ENCODE measurements around the gene CD300LG. TPM values are rescaled to one million over a fixed set of nuclear protein-coding genes. Genes with fewer than 3 reads are reported as not detected.
"Not testable (repeated sequence)": the region's sequence is repeated elsewhere in the genome, so short reads cannot be mapped to it uniquely, and the experiment has no call there.

Gene CD300LG
- total and polyA plus RNA-seq, 4 experiments from 2014 or later, result not detected

GRCh38 chr17:43832976-43833829, 13.8 kb upstream of the CD300LG start, which contains the start of gene MPP3:
MPP3 (minus strand) TSS chr17:43833146; CDS start chr17:43831906, 1,240 bp downstream.
- ChIA-PET CTCF (ENCODE audit: partially characterized antibody) (no interaction called here), POLR2A (ENCODE audit: partially characterized antibody) (no interaction called here)
- Mint-ChIP-seq H3K9me3 (no peaks in the 10 kb centered on the region), H3K36me3 (no peaks in the 10 kb centered on the region), H3K4me3 (peak within 1 kb of the TSS; percentile 79 to 89 (median 84)), H3K27ac (peak within 1 kb of the TSS in 5 of 7 donors; percentile 10 to 62 (median 53)), H3K27me3 (peaks cover 13 to 26% of the 10 kb centered on the region in 2 donors), H3K4me1 (peaks cover 5 to 27% (median 17%) of the 10 kb centered on the region in 4 donors)
- intact Hi-C loops (cut with micrococcal nuclease), result no loop called here
- H3K27ac ChIP-seq (ENCODE audit: low read depth, low read length), result no peak within 1 kb of the TSS
- H3K9me3 ChIP-seq (ENCODE audit: control insufficient read depth in 1 of 2, low read length in 2 of 2), result no peaks in the 10 kb centered on the region
- peak in 4 of 5 donors; percentile 47 to 57 (median 48) for DNase-seq
- H3K4me1 ChIP-seq (ENCODE audit: insufficient read depth, low read length), result peaks cover 13% of the 10 kb centered on the region
- no peaks in the 10 kb centered on the region for H3K36me3 ChIP-seq (ENCODE audit: insufficient read depth, low read length)
- peak within 1 kb of the TSS in 1 of 2 donors; percentile 54 for H3K4me3 ChIP-seq (ENCODE audit: low read length in 2 of 2)
- peaks cover 13% of the 10 kb centered on the region for H3K27me3 ChIP-seq (ENCODE audit: insufficient read depth, low read length)

GRCh38 chr17:43834106-43834505, 12.9 kb upstream of the CD300LG start:
- no peaks in the 10 kb centered on the region for H3K9me3 Mint-ChIP-seq
- no peak overlapping the region for H3K27ac Mint-ChIP-seq
- ChIA-PET POLR2A (ENCODE audit: partially characterized antibody) (no interaction called here), CTCF (ENCODE audit: partially characterized antibody) (no interaction called here)
- intact Hi-C loops (cut with micrococcal nuclease), result no loop called here
- Histone ChIP-seq H3K27me3 (ENCODE audit: insufficient read depth, low read length) (peaks cover 13% of the 10 kb centered on the region), H3K36me3 (ENCODE audit: insufficient read depth, low read length) (no peaks in the 10 kb centered on the region), H3K4me1 (ENCODE audit: insufficient read depth, low read length) (peaks cover 13% of the 10 kb centered on the region), H3K9me3 (ENCODE audit: control insufficient read depth in 1 of 2, low read length in 2 of 2) (no peaks in the 10 kb centered on the region), H3K4me3 (ENCODE audit: low read length in 2 of 2) (no peak overlapping the region), H3K27ac (ENCODE audit: low read depth, low read length) (no peak overlapping the region)
- H3K4me3 Mint-ChIP-seq, result peak overlapping the region; percentile 19 to 89 (median 72)
- peaks cover 14 to 26% of the 10 kb centered on the region in 2 donors for H3K27me3 Mint-ChIP-seq
- no peaks in the 10 kb centered on the region for H3K36me3 Mint-ChIP-seq
- DNase-seq, result no peak
- peaks cover 5 to 27% (median 17%) of the 10 kb centered on the region in 4 donors for H3K4me1 Mint-ChIP-seq

- no peaks in the 10 kb centered on the region for H3K27me3 ChIP-seq (ENCODE audit: insufficient read depth, low read length)
- H3K4me1 ChIP-seq (ENCODE audit: insufficient read depth, low read length), result no peaks in the 10 kb centered on the region
- CTCF ChIA-PET (ENCODE audit: partially characterized antibody), result interaction anchor here (0.9 to 1.2 kb wide), 2 partner anchors 9 to 16 kb away, joined by 3 read pairs; no protein-coding TSS in a partner anchor
- Mint-ChIP-seq H3K4me1 (no peaks in the 10 kb centered on the region), H3K4me3 (no peak overlapping the region), H3K27me3 (peaks cover 13% of the 10 kb centered on the region in 2 donors), H3K9me3 (no peaks in the 10 kb centered on the region), H3K36me3 (no peaks in the 10 kb centered on the region), H3K27ac (no peak overlapping the region)
- intact Hi-C loops (cut with micrococcal nuclease), result no loop called here
- H3K27ac ChIP-seq (ENCODE audit: low read depth, low read length), result no peak overlapping the region
- DNase-seq, result no peak
- no peaks in the 10 kb centered on the region for H3K9me3 ChIP-seq (ENCODE audit: control insufficient read depth in 1 of 2, low read length in 2 of 2)
- H3K4me3 ChIP-seq (ENCODE audit: low read length in 2 of 2), result no peak overlapping the region
- no peaks in the 10 kb centered on the region for H3K36me3 ChIP-seq (ENCODE audit: insufficient read depth, low read length)
- POLR2A ChIA-PET (ENCODE audit: partially characterized antibody), result no interaction called here
Observed at GRCh38 chr17:43839670-43840108, 7.3 kb upstream of the CD300LG start.

- intact Hi-C loops (cut with micrococcal nuclease), result no loop called here
- ChIA-PET CTCF (ENCODE audit: partially characterized antibody) (no interaction called here), POLR2A (ENCODE audit: partially characterized antibody) (no interaction called here)
- Histone ChIP-seq H3K27ac (ENCODE audit: low read depth, low read length) (no peak overlapping the region), H3K27me3 (ENCODE audit: insufficient read depth, low read length) (no peaks in the 10 kb centered on the region), H3K36me3 (ENCODE audit: insufficient read depth, low read length) (no peaks in the 10 kb centered on the region), H3K4me3 (ENCODE audit: low read length in 2 of 2) (no peak overlapping the region), H3K4me1 (ENCODE audit: insufficient read depth, low read length) (no peaks in the 10 kb centered on the region), H3K9me3 (ENCODE audit: control insufficient read depth in 1 of 2, low read length in 2 of 2) (no peaks in the 10 kb centered on the region)
- H3K4me3 Mint-ChIP-seq, result no peak overlapping the region
- no peaks in the 10 kb centered on the region for H3K36me3 Mint-ChIP-seq
- no peaks in the 10 kb centered on the region for H3K9me3 Mint-ChIP-seq
- H3K27ac Mint-ChIP-seq, result no peak overlapping the region
- peaks cover 13 to 14% of the 10 kb centered on the region in 2 donors for H3K27me3 Mint-ChIP-seq
- no peaks in the 10 kb centered on the region for H3K4me1 Mint-ChIP-seq
- DNase-seq, result no peak
Observed at GRCh38 chr17:43840814-43841213, 6.2 kb upstream of the CD300LG start.

GRCh38 chr17:43841282-43841681, 5.7 kb upstream of the CD300LG start:
- Histone ChIP-seq H3K9me3 (ENCODE audit: control insufficient read depth in 1 of 2, low read length in 2 of 2) (no peaks in the 10 kb centered on the region), H3K4me1 (ENCODE audit: insufficient read depth, low read length) (no peaks in the 10 kb centered on the region), H3K27ac (ENCODE audit: low read depth, low read length) (no peak overlapping the region), H3K27me3 (ENCODE audit: insufficient read depth, low read length) (no peaks in the 10 kb centered on the region), H3K4me3 (ENCODE audit: low read length in 2 of 2) (no peak overlapping the region), H3K36me3 (ENCODE audit: insufficient read depth, low read length) (no peaks in the 10 kb centered on the region)
- peaks cover 13 to 14% of the 10 kb centered on the region in 2 donors for H3K27me3 Mint-ChIP-seq
- H3K4me1 Mint-ChIP-seq, result peaks cover 0 to 3% (median 0%) of the 10 kb centered on the region in 4 donors
- no peak overlapping the region for H3K4me3 Mint-ChIP-seq
- no peak overlapping the region for H3K27ac Mint-ChIP-seq
- no peaks in the 10 kb centered on the region for H3K9me3 Mint-ChIP-seq
- no peaks in the 10 kb centered on the region for H3K36me3 Mint-ChIP-seq
- ChIA-PET POLR2A (ENCODE audit: partially characterized antibody) (no interaction called here), CTCF (ENCODE audit: partially characterized antibody) (interaction anchor here (0.8 kb wide), 1 partner anchor 75 kb away, joined by 4 read pairs; no protein-coding TSS in a partner anchor)
- intact Hi-C loops (cut with micrococcal nuclease), result no loop called here
- DNase-seq, result no peak

- H3K4me3 Mint-ChIP-seq; H3K36me3 ChIP-seq (ENCODE audit: insufficient read depth, low read length); H3K9me3 Mint-ChIP-seq; DNase-seq; H3K4me3 ChIP-seq (ENCODE audit: low read length in 2 of 2); H3K27ac ChIP-seq (ENCODE audit: low read depth, low read length); H3K4me1 Mint-ChIP-seq; H3K36me3 Mint-ChIP-seq; POLR2A ChIA-PET (ENCODE audit: partially characterized antibody); H3K4me1 ChIP-seq (ENCODE audit: insufficient read depth, low read length); intact Hi-C loops (cut with micrococcal nuclease); H3K27ac Mint-ChIP-seq; H3K9me3 ChIP-seq (ENCODE audit: control insufficient read depth in 1 of 2, low read length in 2 of 2); H3K27me3 ChIP-seq (ENCODE audit: insufficient read depth, low read length): not testable (repeated sequence)
- H3K27me3 Mint-ChIP-seq, result peaks cover 11 to 13% of the 10 kb centered on the region in 2 donors
- CTCF ChIA-PET (ENCODE audit: partially characterized antibody), result interaction anchor here (0.8 kb wide), 1 partner anchor 76 kb away, joined by 4 read pairs; no protein-coding TSS in a partner anchor
Observed at GRCh38 chr17:43842091-43842974, 4.6 kb upstream of the CD300LG start.

GRCh38 chr17:43842975-43843325, 4.0 kb upstream of the CD300LG start:
- no peak for DNase-seq
- Mint-ChIP-seq H3K36me3 (no peaks in the 10 kb centered on the region), H3K4me1 (peaks cover 0 to 3% (median 0%) of the 10 kb centered on the region in 4 donors), H3K4me3 (no peak overlapping the region), H3K27ac (no peak overlapping the region), H3K27me3 (peaks cover 10 to 14% of the 10 kb centered on the region in 2 donors), H3K9me3 (no peaks in the 10 kb centered on the region)
- no peaks in the 10 kb centered on the region for H3K4me1 ChIP-seq (ENCODE audit: insufficient read depth, low read length)
- POLR2A ChIA-PET (ENCODE audit: partially characterized antibody), result no interaction called here
- H3K9me3 ChIP-seq (ENCODE audit: control insufficient read depth in 1 of 2, low read length in 2 of 2), result no peaks in the 10 kb centered on the region
- no peak overlapping the region for H3K27ac ChIP-seq (ENCODE audit: low read depth, low read length)
- CTCF ChIA-PET (ENCODE audit: partially characterized antibody), result interaction anchor here (0.9 kb wide), 1 partner anchor 172 kb away, joined by 4 read pairs; no protein-coding TSS in a partner anchor
- intact Hi-C loops (cut with micrococcal nuclease), result no loop called here
- H3K36me3 ChIP-seq (ENCODE audit: insufficient read depth, low read length), result no peaks in the 10 kb centered on the region
- H3K27me3 ChIP-seq (ENCODE audit: insufficient read depth, low read length), result no peaks in the 10 kb centered on the region
- H3K4me3 ChIP-seq (ENCODE audit: low read length in 2 of 2), result no peak overlapping the region
